Measurements from ENCODE around the gene KCTD12.

Gene KCTD12

GRCh38 chr13:76861859-76862258 lies 24.3 kb downstream of the KCTD12 start:
- DNase-seq (ENCODE audit: insufficient read length, low spot score) (no peak), FAIRE-seq (no peak)

GRCh38 chr13:76860706-76861105 lies 25.5 kb downstream of the KCTD12 start:
- no peak for DNase-seq (ENCODE audit: insufficient read length, low spot score)
- FAIRE-seq = no peak

- no peak for DNase-seq (ENCODE audit: insufficient read length, low spot score)
- FAIRE-seq = no peak
These were observed 31.3 kb downstream of the KCTD12 start for GRCh38 chr13:76854894-76855293.

GRCh38 chr13:76853921-76854608 lies 32.1 kb downstream of the KCTD12 start:
- DNase-seq (ENCODE audit: insufficient read length, low spot score) (no peak), FAIRE-seq (no peak)

GRCh38 chr13:76853481-76853880 lies 32.7 kb downstream of the KCTD12 start:
- no peak for FAIRE-seq
- no peak for DNase-seq (ENCODE audit: insufficient read length, low spot score)

- FAIRE-seq (no peak), DNase-seq (ENCODE audit: insufficient read length, low spot score) (no peak)
These were observed 33.2 kb downstream of the KCTD12 start for GRCh38 chr13:76852986-76853385.

- FAIRE-seq (no peak), DNase-seq (ENCODE audit: insufficient read length, low spot score) (no peak)
These were observed 34.2 kb downstream of the KCTD12 start for GRCh38 chr13:76851961-76852360.

- DNase-seq (ENCODE audit: insufficient read length, low spot score) (no peak), FAIRE-seq (no peak)
These were observed 36.7 kb downstream of the KCTD12 start for GRCh38 chr13:76849493-76849892.

- no peak for FAIRE-seq
These were observed 37.6 kb downstream of the KCTD12 start for GRCh38 chr13:76848596-76848995.

GRCh38 chr13:76846363-76846762 lies 39.8 kb downstream of the KCTD12 start:
- DNase-seq (ENCODE audit: insufficient read length, low spot score) = no peak
- FAIRE-seq = no peak

More at GRCh38 chr13:76848596-76848995, 37.6 kb downstream of the KCTD12 start:
- no peak for DNase-seq (ENCODE audit: insufficient read length, low spot score)

- FAIRE-seq (no peak), DNase-seq (ENCODE audit: insufficient read length, low spot score) (no peak)
These were observed 40.3 kb downstream of the KCTD12 start for GRCh38 chr13:76845865-76846264.

- DNase-seq (ENCODE audit: insufficient read length, low spot score) = no peak
- no peak for FAIRE-seq
These were observed 40.8 kb downstream of the KCTD12 start for GRCh38 chr13:76845367-76845766.

GRCh38 chr13:76837801-76838200 lies 48.4 kb downstream of the KCTD12 start:
- FAIRE-seq (no peak), DNase-seq (ENCODE audit: insufficient read length, low spot score) (no peak)

- FAIRE-seq (no peak), DNase-seq (ENCODE audit: insufficient read length, low spot score) (no peak)
These were observed 49.9 kb downstream of the KCTD12 start for GRCh38 chr13:76836311-76836710.

- DNase-seq (ENCODE audit: insufficient read length, low spot score) (no peak), FAIRE-seq (no peak)
These were observed 52.7 kb downstream of the KCTD12 start for GRCh38 chr13:76833441-76833954.

GRCh38 chr13:76832258-76832988 lies 53.8 kb downstream of the KCTD12 start:
- FAIRE-seq (no peak), DNase-seq (ENCODE audit: insufficient read length, low spot score) (no peak)

GRCh38 chr13:76830805-76831204 lies 55.4 kb downstream of the KCTD12 start:
- FAIRE-seq = no peak
- DNase-seq (ENCODE audit: insufficient read length, low spot score) = no peak
